K562 (cell line): ENCODE data around the gene CHST7. TPM values are rescaled to one million over a fixed set of nuclear protein-coding genes. Genes with fewer than 3 reads are reported as not detected.

Experiments
- ATAC-seq: fragments of 200-7000 bp; cut with Tn5 transposase; 3 replicates; pipeline ENCODE4 v1.9.1; 2020; ENCODE audit warnings: moderate library complexity
- BruUV-seq: library from RNA; stranded (reverse); fragments of 400-500 nt; replicated peaks from 2 replicates; lab custom pipeline; 2021; lab: Mats Ljungman, UMichigan
- CTCF ChIA-PET: fragments of 300-600 bp; formaldehyde crosslinking; extraction: SDS; loops from one replicate; lab custom pipeline; 2021; ENCODE audit warnings: low intra/inter-chr PET ratio; lab: Yijun Ruan, JAX
- POLR2A ChIA-PET: fragments of 300-600, 350-650 bp; sonication (Branson Sonifier 250); formaldehyde crosslinking; extraction: SDS; loops from one replicate; lab custom pipeline; 2021; ENCODE audit warnings: antibody characterized with exemption, inconsistent platforms; lab: Yijun Ruan, JAX
- DNase-seq, 4 experiments: peaks; one replicate each; pipeline versions ENCODE4 v3.0.0 to v3.0.0-alpha.2; 2011 to 2018; ENCODE audit warnings: low spot score in 3 of 4, mixed read lengths in 3 of 4; ENCODE audit errors: extremely low read depth in 1 of 4
- FAIRE-seq: peaks from 2 replicates; lab custom pipeline; 2011; peaks lifted over from hg19 to GRCh38; lab: Jason Lieb, UNC
- H2AFZ ChIP-seq: 2 replicates; pipeline ENCODE4 v1.6.0; 2011; ENCODE audit warnings: low read depth, low read length, control low read depth, inconsistent platforms
- H3K27ac ChIP-seq: fragments of 200-600 bp; 3 replicates; pipeline ENCODE4 v1.8.0; 2011; ENCODE audit warnings: low read depth, mild to moderate bottlenecking, control low read depth, inconsistent platforms, low read length, moderate library complexity, mixed read lengths; ENCODE audit errors: extremely low read depth
- H3K27me3 ChIP-seq, 2 experiments: fragments of 300-600 bp in 1 of 2; 2 replicates in 1 of 2; 3 replicates in 1 of 2; pipeline versions ENCODE4 v1.6.0 to v1.8.0; 2011; ENCODE audit warnings: inconsistent platforms in 2 of 2, low read length in 2 of 2, mild to moderate bottlenecking in 1 of 2, mixed read lengths in 1 of 2, moderate library complexity in 1 of 2; ENCODE audit not compliant: control insufficient read depth in 2 of 2, insufficient read depth in 2 of 2
- H3K36me3 ChIP-seq: fragments of 300-600 bp; 3 replicates; pipeline ENCODE4 v1.8.0; 2011; ENCODE audit warnings: mild to moderate bottlenecking, low read length, inconsistent platforms; ENCODE audit not compliant: control insufficient read depth, insufficient read depth
- H3K4me1 ChIP-seq, 2 experiments: fragments of 200-600 bp in 1 of 2; replicated peaks in 1 of 2; 2 replicates in 1 of 2; 3 replicates in 1 of 2; pipeline versions ENCODE4 v1.5.1 to v1.8.0; 2011; ENCODE audit warnings: inconsistent platforms in 2 of 2, low read length in 2 of 2, mild to moderate bottlenecking in 1 of 2, mixed read lengths in 1 of 2, moderate library complexity in 1 of 2; ENCODE audit not compliant: control insufficient read depth in 2 of 2, insufficient read depth in 2 of 2
- H3K4me2 ChIP-seq: 2 replicates; pipeline ENCODE4 v1.6.1; 2011; ENCODE audit warnings: low read length, control low read depth, inconsistent platforms, mixed read lengths; ENCODE audit not compliant: insufficient read depth
- H3K4me3 ChIP-seq: fragments of 200-600 bp; sonication (generic), shearing (Covaris generic); 2 replicates; pipeline ENCODE4 v1.5.1; 2016; ENCODE audit warnings: control low read depth, inconsistent platforms
- H3K79me2 ChIP-seq: fragments of 200-600 bp; 3 replicates; pipeline ENCODE4 v1.8.0; 2011; ENCODE audit warnings: low read length, inconsistent platforms; ENCODE audit not compliant: control insufficient read depth, insufficient read depth
- H3K9ac ChIP-seq, 2 experiments: 2 replicates each; pipeline versions ENCODE4 v1.6.0 to v1.6.1; 2011; ENCODE audit warnings: low read depth in 2 of 2, low read length in 2 of 2, control low read depth in 1 of 2, inconsistent platforms in 1 of 2, mild to moderate bottlenecking in 1 of 2, mixed read lengths in 1 of 2; ENCODE audit not compliant: insufficient read depth in 1 of 2
- H3K9me1 ChIP-seq: one replicate; pipeline ENCODE4 v1.6.0; 2011; ENCODE audit warnings: inconsistent platforms, mild to moderate bottlenecking, low read length, moderate library complexity; ENCODE audit not compliant: control insufficient read depth, insufficient read depth
- H3K9me3 ChIP-seq: replicated peaks from 2 replicates; pipeline ENCODE4 v1.5.1; 2011; ENCODE audit warnings: low read depth, low read length, inconsistent platforms; ENCODE audit not compliant: control insufficient read depth, insufficient read depth
- H4K20me1 ChIP-seq: replicated peaks from 2 replicates; pipeline ENCODE4 v1.6.1; 2011; ENCODE audit warnings: low read length, inconsistent platforms, mixed read lengths; ENCODE audit not compliant: control insufficient read depth, insufficient read depth
- ARID2 ChIP-seq: fragments of 450-650 bp; IDR thresholded peaks from 2 replicates; pipeline ENCODE4 v1.6.1; 2017; ENCODE audit warnings: antibody characterized with exemption, mild to moderate bottlenecking
- CBFB ChIP-seq: sonication (generic); formaldehyde crosslinking; IDR thresholded peaks from 2 replicates; pipeline ENCODE4 v1.4.0; 2020; ENCODE audit warnings: mild to moderate bottlenecking, missing genetic modification reagents
- CBX2 ChIP-seq: fragments of 200-600 bp; sonication (generic); IDR thresholded peaks from one replicate; pipeline ENCODE4 v1.6.1; 2012; ENCODE audit warnings: mild to moderate bottlenecking, low read length, inconsistent platforms; ENCODE audit not compliant: insufficient read depth, poor library complexity, severe bottlenecking
- KDM4B ChIP-seq, 2 experiments: fragments of 450-650 bp in 1 of 2; sonication (generic) in 1 of 2; IDR thresholded peaks; 2 replicates each; pipeline ENCODE4 v1.6.1; 2016 to 2017; ENCODE audit warnings: borderline replicate concordance in 2 of 2, antibody characterized with exemption in 1 of 2, low read depth in 1 of 2, mild to moderate bottlenecking in 1 of 2
- MBD1 ChIP-seq: fragments of 250-450 bp; sonication (Bioruptor Pico); IDR thresholded peaks from 2 replicates; pipeline ENCODE4 v1.8.0; 2022; ENCODE audit warnings: inconsistent platforms
- NELFE ChIP-seq: IDR thresholded peaks from 2 replicates; pipeline ENCODE4 v1.6.1; 2011; ENCODE audit warnings: mild to moderate bottlenecking; ENCODE audit not compliant: insufficient read depth, insufficient read length
- TCFL5 ChIP-seq: fragments of 250-450 bp; sonication (Bioruptor Pico); conservative IDR thresholded peaks from 2 replicates; pipeline ENCODE4 v1.6.1; 2021; ENCODE audit warnings: mild to moderate bottlenecking, moderate library complexity, matching md5 sums
- WGBS: fragments of 100-300 bp; shearing (Covaris generic); methylation state at CpG from one replicate; pipeline ENCODE4 v1.1.6; 2016; ENCODE audit warnings: low coverage, mixed read lengths; ENCODE audit not compliant: insufficient coverage; ENCODE audit errors: missing lambda C conversion rate; 5-methylcytosine and 5-hydroxymethylcytosine counted together
- in situ Hi-C: fragments of 300-500 bp; cut with MboI; formaldehyde crosslinking; loops from 4 replicates; pipeline ENCODE4 v1.15.0; 2018; ENCODE audit warnings: inconsistent platforms, mixed read lengths
- intact Hi-C: fragments of 100-400 bp; cut with micrococcal nuclease; formaldehyde crosslinking; loops from 2 replicates; pipeline ENCODE4 v1.14.2; 2022
- polyA plus RNA-seq, 8 experiments: library from polyadenylated mRNA; depleted of rRNA in 4 of 8; stranded (reverse) in 5 of 8; unstranded in 3 of 8; fragments of >200 nt; fragmentation: Nextera tagmentation in 2 of 8; fragmentation: Illumina TruSeq in 1 of 8; extraction: Ambion mirVana in 2 of 8; extraction: Trizol in 1 of 8; gene quantifications; 2 replicates each; pipeline versions ENCODE4 v1.2.1 to v1.2.3, GENCODE V29; 2011 to 2014; ENCODE audit warnings: inconsistent platforms in 1 of 8, missing spikeins in 1 of 8
- total RNA-seq, 7 experiments: library from RNA; depleted of rRNA in 6 of 7; stranded (reverse); fragments of >200 nt in 6 of 7; fragmentation: Illumina TruSeq in 2 of 7; extraction: Trizol in 2 of 7; gene quantifications; 2 replicates each; pipeline versions ENCODE4 v1.2.1 to v1.2.3, GENCODE V29; 2011 to 2021; ENCODE audit warnings: low replicate concordance in 1 of 7
- TF ChIP-seq, protein P1 (sequence below): fragments of 450-650 bp; IDR thresholded peaks from 2 replicates; pipeline ENCODE4 v1.6.1; 2016; ENCODE audit warnings: borderline replicate concordance

The CHST7 gene
- total and polyA plus RNA-seq, 9 of the 15 experiments (the other 6 are each of a cell fraction or from before 2014, with no cell fraction given) = 0.04 to 0.41 (median 0.09) TPM; not detected in 2

DNA sequence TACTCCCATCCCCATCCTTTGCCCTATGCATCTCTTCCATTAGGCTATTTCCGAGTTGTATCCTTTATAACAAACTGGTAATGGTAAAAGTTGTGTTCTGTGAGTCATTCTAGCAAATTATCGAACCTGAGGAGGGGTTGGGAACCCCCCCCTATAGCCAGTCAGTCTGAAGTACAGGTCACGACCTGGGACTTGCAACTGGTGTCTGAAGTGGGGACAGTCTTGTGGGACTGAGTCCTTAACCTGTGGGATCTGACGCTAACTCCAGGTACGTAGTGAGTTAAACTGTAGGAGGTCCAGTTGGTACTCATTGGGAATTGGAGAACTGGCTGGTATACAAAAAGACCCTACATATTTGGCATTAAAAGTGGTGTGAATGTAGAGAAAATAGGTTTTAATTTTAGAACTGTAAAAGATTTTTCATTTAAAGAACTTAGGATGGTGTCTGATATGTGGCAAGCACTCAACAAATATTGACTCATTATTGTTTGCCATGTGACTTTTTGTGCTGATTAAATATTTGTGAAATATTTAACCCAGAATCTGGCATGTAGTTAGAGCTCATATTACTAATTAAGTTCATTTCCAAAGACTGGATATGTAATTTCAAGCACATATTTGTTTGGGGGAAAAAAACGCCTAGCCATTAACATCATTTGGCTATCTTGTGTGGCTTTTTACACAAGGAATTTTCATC, 50.7 kb downstream of the CHST7 start:
- H3K9me3 ChIP-seq = no peaks in the 10 kb centered on the region
- in situ Hi-C loops (no loop called here), intact Hi-C loops (no loop called here)
- no peak overlapping the region for H3K4me2 ChIP-seq
- H3K36me3 ChIP-seq = no peaks in the 10 kb centered on the region
- H2AFZ ChIP-seq = no peak overlapping the region
- no peaks in the 10 kb centered on the region for H3K4me1 ChIP-seq
- peaks cover 0 to 6% of the 10 kb centered on the region in 2 experiments; a peak in 1 of 5 replicates for H3K27me3 ChIP-seq
- no peaks in the 10 kb centered on the region for H3K9me1 ChIP-seq
- H3K79me2 ChIP-seq = no peaks in the 10 kb centered on the region
- POLR2A ChIA-PET = no interaction called here
- no peak for DNase-seq
- no peaks in the 10 kb centered on the region for H4K20me1 ChIP-seq
- no peak overlapping the region for H3K9ac ChIP-seq
- no peak for FAIRE-seq
- CTCF ChIA-PET = no interaction called here
- BruUV-seq = no TSS peak
- no peak overlapping the region for H3K27ac ChIP-seq
- no peak overlapping the region for H3K4me3 ChIP-seq
- 17% methylated on average over 6 of the region's 6 CpGs for WGBS
- no peak for ATAC-seq
- TF ChIP-seq TCFL5 (no peak), CBFB (no peak), ARID2 (no peak), KDM4B (IDR thresholded peaks at IDR 0.05; ENCODE audit: borderline replicate concordance in 2 of 2, low read depth in 1 of 2) (no peak), MBD1 (CRISPR knock-in tag) (no peak), CBX2 (no peak), NELFE (no peak)
- TF ChIP-seq, protein P1, sequence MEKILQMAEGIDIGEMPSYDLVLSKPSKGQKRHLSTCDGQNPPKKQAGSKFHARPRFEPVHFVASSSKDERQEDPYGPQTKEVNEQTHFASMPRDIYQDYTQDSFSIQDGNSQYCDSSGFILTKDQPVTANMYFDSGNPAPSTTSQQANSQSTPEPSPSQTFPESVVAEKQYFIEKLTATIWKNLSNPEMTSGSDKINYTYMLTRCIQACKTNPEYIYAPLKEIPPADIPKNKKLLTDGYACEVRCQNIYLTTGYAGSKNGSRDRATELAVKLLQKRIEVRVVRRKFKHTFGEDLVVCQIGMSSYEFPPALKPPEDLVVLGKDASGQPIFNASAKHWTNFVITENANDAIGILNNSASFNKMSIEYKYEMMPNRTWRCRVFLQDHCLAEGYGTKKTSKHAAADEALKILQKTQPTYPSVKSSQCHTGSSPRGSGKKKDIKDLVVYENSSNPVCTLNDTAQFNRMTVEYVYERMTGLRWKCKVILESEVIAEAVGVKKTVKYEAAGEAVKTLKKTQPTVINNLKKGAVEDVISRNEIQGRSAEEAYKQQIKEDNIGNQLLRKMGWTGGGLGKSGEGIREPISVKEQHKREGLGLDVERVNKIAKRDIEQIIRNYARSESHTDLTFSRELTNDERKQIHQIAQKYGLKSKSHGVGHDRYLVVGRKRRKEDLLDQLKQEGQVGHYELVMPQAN = no peak
